DOHH2 (cell line): ENCODE data around the gene MYCL.

ENCODE experiments used
- H3F3A ChIP-seq: fragments of 200-600 bp; sonication (generic), shearing (Covaris generic); 2 replicates; pipeline ENCODE4 v1.6.0; 2016; ENCODE audit warnings: antibody characterized with exemption, mild to moderate bottlenecking; ENCODE audit not compliant: control insufficient read depth, insufficient read depth
- H3K27ac ChIP-seq: fragments of 200-600 bp; sonication (generic); 2 replicates; pipeline ENCODE4 v1.5.1; 2014; ENCODE audit warnings: low read depth, mild to moderate bottlenecking, low read length, moderate library complexity
- H3K27me3 ChIP-seq: fragments of 200-600 bp; sonication (generic); 2 replicates; pipeline ENCODE4 v1.6.1; 2014; ENCODE audit warnings: mild to moderate bottlenecking, low read length, mixed read lengths; ENCODE audit not compliant: control insufficient read depth
- H3K36me3 ChIP-seq: fragments of 200-600 bp; sonication (generic); 2 replicates; pipeline ENCODE4 v1.6.1; 2014; ENCODE audit warnings: mild to moderate bottlenecking, low read length, moderate library complexity, mixed read lengths; ENCODE audit not compliant: control insufficient read depth
- H3K4me1 ChIP-seq: fragments of 200-600 bp; sonication (generic); 2 replicates; pipeline ENCODE4 v1.6.1; 2014; ENCODE audit warnings: mild to moderate bottlenecking, low read length, mixed read lengths; ENCODE audit not compliant: control insufficient read depth
- H3K4me2 ChIP-seq: fragments of 200-600 bp; sonication (generic); 2 replicates; pipeline ENCODE4 v1.6.0; 2014; ENCODE audit warnings: mild to moderate bottlenecking, low read length, moderate library complexity
- H3K4me3 ChIP-seq: fragments of 200-600 bp; sonication (generic); 2 replicates; pipeline ENCODE4 v1.5.1; 2014; ENCODE audit warnings: mild to moderate bottlenecking, low read length, mixed read lengths
- H3K79me2 ChIP-seq: fragments of 200-600 bp; sonication (generic); 2 replicates; pipeline ENCODE4 v1.6.1; 2014; ENCODE audit warnings: mild to moderate bottlenecking, low read length, mixed read lengths; ENCODE audit not compliant: control insufficient read depth
- H3K9me2 ChIP-seq: fragments of 200-600 bp; sonication (generic); replicated peaks from 2 replicates; pipeline ENCODE4 v1.6.1; 2014; ENCODE audit warnings: mild to moderate bottlenecking, low read length, mixed read lengths; ENCODE audit not compliant: control insufficient read depth
- H3K9me3 ChIP-seq: fragments of 200-600 bp; sonication (generic); 2 replicates; pipeline ENCODE4 v1.6.1; 2014; ENCODE audit warnings: antibody characterized with exemption, low read length, mixed read lengths; ENCODE audit not compliant: control insufficient read depth, insufficient read depth
- H4K20me1 ChIP-seq: fragments of 200-600 bp; sonication (generic); 2 replicates; pipeline ENCODE4 v1.6.0; 2014; ENCODE audit warnings: low read depth, mild to moderate bottlenecking, antibody characterized with exemption, low read length, moderate library complexity; ENCODE audit not compliant: control insufficient read depth, insufficient read depth
- EZH2phosphoT487 ChIP-seq: fragments of 200-600 bp; sonication (generic); IDR thresholded peaks from 2 replicates; pipeline ENCODE4 v1.6.1; 2017; ENCODE audit warnings: borderline replicate concordance, mild to moderate bottlenecking, antibody characterized with exemption, low read length, moderate library complexity, mixed read lengths
- TF ChIP-seq, protein P1 (sequence below): fragments of 200-600 bp; sonication (generic); IDR thresholded peaks from one replicate; pipeline ENCODE4 v1.5.1; 2014; ENCODE audit warnings: antibody characterized with exemption, mild to moderate bottlenecking, low read depth, low read length; ENCODE audit not compliant: poor library complexity, severe bottlenecking

The MYCL gene

DNA sequence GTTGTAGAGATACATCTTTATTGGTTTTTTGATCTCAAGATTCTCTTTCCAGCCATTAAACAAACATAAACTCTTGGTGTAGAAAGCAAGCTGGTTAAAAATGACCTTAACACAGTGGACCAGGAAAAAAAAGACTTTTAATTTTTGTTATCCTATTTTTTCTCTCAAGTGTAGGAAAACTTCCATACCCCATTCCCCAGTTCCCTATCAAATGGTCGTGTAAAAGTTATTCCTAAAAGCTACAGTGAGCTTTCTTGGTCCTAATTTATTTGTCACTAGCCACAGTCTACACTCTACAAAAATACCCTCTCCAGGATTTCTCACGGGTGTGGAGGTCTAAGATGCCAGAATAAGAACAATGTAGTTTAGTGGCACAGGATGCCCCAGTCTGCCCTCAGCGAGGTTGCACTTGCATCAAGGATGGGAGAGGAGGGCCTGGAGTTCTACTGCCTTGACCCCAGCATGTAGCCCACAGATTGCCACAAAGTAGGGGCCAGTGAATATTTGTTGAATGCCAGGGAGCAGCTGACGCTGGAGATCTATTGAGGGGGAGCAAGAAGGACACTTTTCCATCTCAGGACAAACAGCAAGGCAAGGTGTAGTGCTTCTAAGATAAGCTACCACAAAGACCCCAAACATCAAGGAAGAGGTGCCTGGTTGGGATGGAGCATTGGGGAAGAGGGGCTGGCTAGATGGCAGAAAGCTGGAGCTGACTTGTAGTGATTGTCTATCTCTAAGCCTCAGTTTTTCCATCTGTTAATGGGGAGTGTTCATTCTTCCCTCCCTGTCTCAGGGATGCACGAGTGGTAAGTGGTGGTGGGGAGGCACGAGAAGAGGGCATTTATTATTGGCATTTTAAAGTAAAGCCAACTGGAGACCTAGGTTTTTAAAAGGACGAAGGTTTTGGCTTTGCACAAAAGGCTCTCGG is 1.8 kb downstream of the MYCL start:
- Histone ChIP-seq H3K9me2 (no peaks in the 10 kb centered on the region), H3K27me3 (peaks cover 69% of the 10 kb centered on the region), H3F3A (no peaks in the 10 kb centered on the region; the same call in 1 of the 2 replicates), H3K27ac (no peak overlapping the region), H3K36me3 (no peaks in the 10 kb centered on the region), H4K20me1 (no peaks in the 10 kb centered on the region), H3K9me3 (no peaks in the 10 kb centered on the region), H3K79me2 (no peaks in the 10 kb centered on the region), H3K4me2 (0 out of 2 replicates have a peak overlapping the region, but pooled peaks have one; percentile 15), H3K4me3 (no peak overlapping the region), H3K4me1 (peaks cover 23% of the 10 kb centered on the region)
- no peak for TF ChIP-seq EZH2phosphoT487
- TF ChIP-seq, protein P1, sequence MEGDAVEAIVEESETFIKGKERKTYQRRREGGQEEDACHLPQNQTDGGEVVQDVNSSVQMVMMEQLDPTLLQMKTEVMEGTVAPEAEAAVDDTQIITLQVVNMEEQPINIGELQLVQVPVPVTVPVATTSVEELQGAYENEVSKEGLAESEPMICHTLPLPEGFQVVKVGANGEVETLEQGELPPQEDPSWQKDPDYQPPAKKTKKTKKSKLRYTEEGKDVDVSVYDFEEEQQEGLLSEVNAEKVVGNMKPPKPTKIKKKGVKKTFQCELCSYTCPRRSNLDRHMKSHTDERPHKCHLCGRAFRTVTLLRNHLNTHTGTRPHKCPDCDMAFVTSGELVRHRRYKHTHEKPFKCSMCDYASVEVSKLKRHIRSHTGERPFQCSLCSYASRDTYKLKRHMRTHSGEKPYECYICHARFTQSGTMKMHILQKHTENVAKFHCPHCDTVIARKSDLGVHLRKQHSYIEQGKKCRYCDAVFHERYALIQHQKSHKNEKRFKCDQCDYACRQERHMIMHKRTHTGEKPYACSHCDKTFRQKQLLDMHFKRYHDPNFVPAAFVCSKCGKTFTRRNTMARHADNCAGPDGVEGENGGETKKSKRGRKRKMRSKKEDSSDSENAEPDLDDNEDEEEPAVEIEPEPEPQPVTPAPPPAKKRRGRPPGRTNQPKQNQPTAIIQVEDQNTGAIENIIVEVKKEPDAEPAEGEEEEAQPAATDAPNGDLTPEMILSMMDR = no peak

DNA sequence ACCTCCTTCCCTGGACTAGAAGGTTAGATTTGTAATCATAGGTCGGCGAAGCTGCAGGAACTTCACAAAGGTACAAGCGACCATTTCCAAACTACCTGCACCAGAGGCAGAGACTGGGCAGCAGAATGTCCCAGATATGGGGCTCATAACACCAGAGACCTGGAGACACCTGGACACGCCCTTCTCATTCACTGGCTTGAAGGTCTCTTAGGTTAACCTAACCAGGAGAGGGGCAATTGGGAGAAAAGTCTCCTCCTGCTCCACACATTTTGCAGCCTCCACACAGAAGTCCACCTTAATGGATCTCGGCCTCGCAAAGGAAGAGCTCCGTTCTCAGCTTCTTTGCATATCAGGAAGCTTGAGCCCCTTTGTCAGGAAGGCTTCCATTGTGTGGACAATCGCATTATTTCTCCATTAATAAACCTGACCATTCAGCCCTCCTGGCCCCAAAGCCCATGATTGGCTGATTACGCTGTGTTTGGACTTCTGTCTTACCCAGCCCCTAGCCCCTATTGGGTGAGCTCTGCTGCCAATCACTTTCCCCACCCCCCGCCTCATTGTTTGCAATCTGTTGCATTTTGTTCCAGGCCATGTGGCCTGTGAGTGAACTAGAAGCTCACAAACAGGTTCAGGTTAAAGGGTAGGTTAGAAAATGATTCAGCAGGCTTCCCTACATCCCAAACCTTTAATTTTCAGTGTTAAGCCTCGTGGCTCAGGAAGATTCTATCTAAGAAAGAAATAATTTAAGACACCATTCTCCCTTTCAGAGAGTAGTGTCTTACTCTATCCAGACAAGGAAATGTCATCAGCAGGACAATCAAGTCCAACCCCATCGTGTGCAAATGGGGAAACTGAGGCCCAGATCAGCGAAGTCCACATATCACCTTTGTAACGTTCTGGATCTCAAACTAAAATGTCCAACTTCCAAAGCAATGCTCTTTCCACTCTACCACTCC is 2.8 kb downstream of the MYCL start:
- peaks cover 23% of the 10 kb centered on the region for H3K4me1 ChIP-seq
- peak overlapping the region; percentile 15; the same call in 1 of the 2 replicates for H3K4me2 ChIP-seq
- no peak overlapping the region for H3K4me3 ChIP-seq
- no peaks in the 10 kb centered on the region for H3K9me3 ChIP-seq
- no peaks in the 10 kb centered on the region for H3K79me2 ChIP-seq
- no peaks in the 10 kb centered on the region for H3K36me3 ChIP-seq
- no peak overlapping the region for H3K27ac ChIP-seq
- H4K20me1 ChIP-seq = no peaks in the 10 kb centered on the region
- peaks cover 76% of the 10 kb centered on the region for H3K27me3 ChIP-seq
- no peaks in the 10 kb centered on the region; the same call in 1 of the 2 replicates for H3F3A ChIP-seq
- H3K9me2 ChIP-seq = no peaks in the 10 kb centered on the region
- TF ChIP-seq, protein P1 = no peak
- no peak for TF ChIP-seq EZH2phosphoT487

DNA sequence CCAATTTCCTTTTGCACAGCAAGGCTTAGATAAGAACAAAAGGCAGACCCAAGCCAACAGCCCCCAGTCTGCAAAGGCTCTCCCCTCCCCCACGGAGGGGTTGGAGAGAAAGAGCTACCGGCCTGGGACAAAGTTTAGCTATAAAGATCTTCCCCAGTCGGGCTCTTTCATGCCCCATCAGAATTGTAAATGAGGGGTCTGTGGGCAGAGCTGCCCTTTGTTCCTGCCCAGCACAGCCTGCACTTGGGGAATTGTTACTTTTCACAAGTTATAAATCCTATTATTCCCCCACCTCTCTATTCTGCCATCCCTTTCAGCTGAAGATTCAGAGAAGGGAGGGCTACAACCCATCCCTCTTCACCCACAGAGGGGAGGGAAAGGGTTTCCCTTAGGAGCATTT is 3.5 kb downstream of the MYCL start:
- TF ChIP-seq, protein P1 = no peak
- no peak for TF ChIP-seq EZH2phosphoT487
- Histone ChIP-seq H3F3A (no peaks in the 10 kb centered on the region; the same call in 1 of the 2 replicates), H3K79me2 (no peaks in the 10 kb centered on the region), H3K36me3 (no peaks in the 10 kb centered on the region), H3K27me3 (peaks cover 80% of the 10 kb centered on the region), H3K4me2 (no peak overlapping the region), H3K9me3 (no peaks in the 10 kb centered on the region), H3K9me2 (no peaks in the 10 kb centered on the region), H4K20me1 (no peaks in the 10 kb centered on the region), H3K4me1 (peaks cover 23% of the 10 kb centered on the region), H3K4me3 (no peak overlapping the region), H3K27ac (no peak overlapping the region)
